Motor neuron (in vitro differentiated cells): ENCODE data around the gene CTRL. TPM values are rescaled to one million over a fixed set of nuclear protein-coding genes. Genes with fewer than 3 reads are reported as not detected.

Source experiments
- ATAC-seq, 8 experiments: fragments of 200-7000 bp; cut with Tn5 transposase; replicated peaks in 6 of 8; 2 replicates each; pipeline ENCODE4 v1.8.0; 2021; ENCODE audit warnings: mild to moderate bottlenecking in 8 of 8, moderate library complexity in 8 of 8
- H3K27ac ChIP-seq, 2 donors: fragments of 250-450 bp; sonication (Bioruptor Pico); 2 replicates each; pipeline ENCODE4 v1.9.0; 2021; ENCODE audit warnings: antibody characterized with exemption in 2 of 2, mild to moderate bottlenecking in 2 of 2, moderate library complexity in 1 of 2
- H3K4me1 ChIP-seq, 2 donors: fragments of 250-450 bp; sonication (Bioruptor Pico); replicated peaks in 1 of 2; 2 replicates each; pipeline ENCODE4 v1.6.1; 2021; ENCODE audit warnings: antibody characterized with exemption in 2 of 2, mild to moderate bottlenecking in 2 of 2, moderate library complexity in 1 of 2
- H3K4me3 ChIP-seq, 5 donors: fragments of 250-450 bp; sonication (Bioruptor Pico); 2 replicates each; pipeline ENCODE4 v1.9.0; 2021; ENCODE audit warnings: antibody characterized with exemption in 5 of 5, mild to moderate bottlenecking in 5 of 5, moderate library complexity in 4 of 5
- WGBS, 10 experiments: fragments of 450-650 bp; shearing (Covaris generic); methylation state at CpG; one replicate each; pipeline ENCODE4 v1.0.0; 2022; 5-methylcytosine and 5-hydroxymethylcytosine counted together
- in situ Hi-C, 9 experiments: fragments of 400-800 bp; cut with MboI; loops; one replicate each; pipeline ENCODE4 v1.15.0; 2021; ENCODE audit warnings: low sequenced_read_pairs in 9 of 9, low pct_unique_long_range_greater_than_20kb in 2 of 9; ENCODE audit not compliant: unreplicated experiment in 9 of 9
- total RNA-seq, 8 experiments: library from RNA; unstranded; fragments of 300-600 nt; gene quantifications; 2 replicates each; pipeline versions ENCODE4 v1.2.3 to v1.2.4, GENCODE V29; 2022

CTRL gene
- total RNA-seq, 8 experiments from 2014 or later, result 0.66 to 3.7 (median 2.3) TPM

- WGBS, 10 experiments, result 60 to 100% (median 88%) methylated on average over 1 to 6 of the region's 6 CpGs; no CpG with 5 or more reads in 5 of the 10 experiments
- Histone ChIP-seq H3K4me3 (no peak overlapping the region), H3K27ac (no peak overlapping the region), H3K4me1 (peaks cover 2 to 6% of the 10 kb centered on the region in 2 donors)
- ATAC-seq, result no peak
- in situ Hi-C loops, result no loop called here
Observed at GRCh38 chr16:67883146-67883871, 48.4 kb downstream of the CTRL start.

- Histone ChIP-seq H3K4me1 (peaks cover 2 to 6% of the 10 kb centered on the region in 2 donors), H3K27ac (no peak overlapping the region), H3K4me3 (no peak overlapping the region)
- WGBS, 10 experiments, result 0 to 100% (median 88%) methylated on average over 1 to 10 of the region's 18 CpGs; no CpG with 5 or more reads in 3 of the 10 experiments
- in situ Hi-C loops, result no loop called here
- ATAC-seq, result no peak
Observed at GRCh38 chr16:67882374-67883145, 49.1 kb downstream of the CTRL start.

- Histone ChIP-seq H3K27ac (no peak overlapping the region), H3K4me1 (peaks cover 2 to 6% of the 10 kb centered on the region in 2 donors), H3K4me3 (no peak overlapping the region)
- 94 to 100% (median 98%) methylated on average over 1 to 6 of the region's 21 CpGs; no CpG with 5 or more reads in 6 of the 10 experiments for WGBS, 10 experiments
- in situ Hi-C loops, result no loop called here
- ATAC-seq, result no peak
Observed at GRCh38 chr16:67881621-67882161, 50.0 kb downstream of the CTRL start.

- Histone ChIP-seq H3K4me3 (no peak overlapping the region), H3K27ac (no peak overlapping the region), H3K4me1 (peaks cover 2 to 6% of the 10 kb centered on the region in 2 donors)
- WGBS, 10 experiments, result 87 to 100% (median 100%) methylated on average over 1 to 3 of the region's 13 CpGs; no CpG with 5 or more reads in 7 of the 10 experiments
- in situ Hi-C loops, result no loop called here
- no peak for ATAC-seq
Observed at GRCh38 chr16:67880584-67880983, 51.1 kb downstream of the CTRL start.

GRCh38 chr16:67879936-67880335 lies 51.7 kb downstream of the CTRL start:
- ATAC-seq, result no peak
- H3K4me1 ChIP-seq, result peaks cover 2% of the 10 kb centered on the region in 2 donors
- no peak overlapping the region for H3K27ac ChIP-seq
- in situ Hi-C loops, result no loop called here
- no peak overlapping the region for H3K4me3 ChIP-seq
- 60 to 100% (median 80%) methylated on average over 1 to 3 of the region's 5 CpGs; no CpG with 5 or more reads in 5 of the 10 experiments for WGBS, 10 experiments

Other genes with a start within 250 kb of the CTRL start
- gene GFOD2, start 212.5 kb downstream of the CTRL start, total RNA-seq, result 10 to 100 TPM; 13.1 to 48.8 (median 30.5) TPM
- 10 to 100 TPM in 2 of 8 experiments, 1 to 10 TPM in 6; 4.3 to 19.8 (median 7.6) TPM for gene RANBP10, start 125.3 kb downstream of the CTRL start, total RNA-seq
- 10 to 100 TPM in 1 of 8 experiments, 1 to 10 TPM in 7; 1.0 to 13.0 (median 3.0) TPM for gene TSNAXIP1, start 125.0 kb downstream of the CTRL start, total RNA-seq
- gene THAP11, start 89.5 kb downstream of the CTRL start, total RNA-seq, result 10 to 100 TPM; 17.6 to 26.9 (median 23.1) TPM
- 100 to 1,000 TPM in 5 of 8 experiments, 10 to 100 TPM in 3; 52.2 to 122 (median 108) TPM for gene NUTF2, start 84.9 kb downstream of the CTRL start, total RNA-seq
- 10 to 100 TPM; 21.4 to 42.8 (median 34.0) TPM for gene CENPT, start 84.2 kb downstream of the CTRL start, total RNA-seq
- gene EDC4, start 58.8 kb downstream of the CTRL start, total RNA-seq, result 10 to 100 TPM; 25.2 to 60.8 (median 46.9) TPM
- gene NRN1L, start 47.0 kb downstream of the CTRL start, total RNA-seq, result 1 to 10 TPM in 1 of 8 experiments, under 1 TPM in 5, not detected in 2; 0.33 to 1.3 (median 0.68) TPM
- 10 to 100 TPM in 6 of 8 experiments, 1 to 10 TPM in 2; 7.2 to 35.2 (median 13.9) TPM for gene PSKH1, start 38.6 kb downstream of the CTRL start, total RNA-seq
- gene PSMB10, start 5.0 kb upstream of the CTRL start, total RNA-seq, result 100 to 1,000 TPM in 1 of 8 experiments, 10 to 100 TPM in 7; 22.7 to 134 (median 36.9) TPM
- gene LCAT, start 12.3 kb upstream of the CTRL start, total RNA-seq, result 10 to 100 TPM in 4 of 8 experiments, 1 to 10 TPM in 4; 3.2 to 20.0 (median 8.0) TPM
- 10 to 100 TPM in 4 of 8 experiments, 1 to 10 TPM in 4; 5.0 to 54.9 (median 21.4) TPM for gene SLC12A4, start 36.8 kb upstream of the CTRL start, total RNA-seq
- under 1 TPM in 1 of 8 experiments, not detected in 7; 0.66 TPM for gene DPEP3, start 48.6 kb upstream of the CTRL start, total RNA-seq
- gene DPEP2, start 67.6 kb upstream of the CTRL start, total RNA-seq, result under 1 TPM in 3 of 8 experiments, not detected in 5; 0.13 to 0.57 (median 0.42) TPM
- not detected for gene DPEP2NB, start 84.0 kb upstream of the CTRL start, total RNA-seq
- 10 to 100 TPM in 3 of 8 experiments, 1 to 10 TPM in 5; 5.6 to 15.8 (median 9.0) TPM for gene DDX28, start 91.4 kb upstream of the CTRL start, total RNA-seq
- 10 to 100 TPM in 7 of 8 experiments, 1 to 10 TPM in 1; 9.0 to 19.2 (median 12.8) TPM for gene DUS2, start 91.4 kb upstream of the CTRL start, total RNA-seq
- 10 to 100 TPM; 14.0 to 27.0 (median 19.1) TPM for gene NFATC3, start 153.5 kb upstream of the CTRL start, total RNA-seq